ENCODE data around the gene OST4.

The OST4 gene

DNA sequence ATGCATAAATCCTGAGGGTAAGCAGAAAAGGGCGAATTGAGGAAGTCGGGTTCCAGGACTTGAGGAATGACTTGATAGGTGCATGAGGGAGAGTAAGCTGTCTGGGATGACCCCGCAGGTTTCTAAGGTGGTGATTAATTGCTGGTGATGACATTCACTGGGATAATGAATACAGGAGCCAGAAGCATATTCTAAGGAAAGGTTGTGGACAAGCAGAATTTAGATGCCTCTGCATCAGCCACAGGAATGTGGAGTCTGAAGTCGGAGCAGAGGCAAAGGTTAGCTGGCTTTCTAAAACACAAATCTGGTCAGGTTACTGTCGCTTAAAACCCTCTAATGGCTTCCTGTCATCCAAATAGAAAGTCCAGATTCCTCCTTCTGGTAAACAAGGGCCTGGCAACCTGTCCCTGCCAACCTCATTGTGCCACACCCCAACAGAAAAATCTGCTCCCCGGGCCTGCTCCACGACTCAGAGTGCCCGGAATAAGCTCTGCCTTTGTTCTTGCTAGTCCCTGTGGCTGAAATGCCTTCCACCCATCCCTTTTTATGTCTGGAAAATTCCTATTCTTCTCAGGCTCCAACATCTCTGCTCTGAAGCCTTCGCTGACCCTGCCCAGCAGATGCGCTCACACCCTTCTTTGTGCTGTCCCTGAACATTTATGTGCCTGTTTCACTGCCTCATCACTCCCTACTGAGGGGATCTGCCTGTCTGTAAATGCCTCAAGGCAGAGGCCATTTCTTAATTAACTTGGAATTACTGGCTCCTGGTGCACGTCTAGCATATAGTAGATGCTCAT is 50.0 kb downstream of the OST4 start:
- Histone ChIP-seq H3K36me3 (ENCODE audit: control insufficient read depth, insufficient read depth, low read length) (peaks cover 35% of the 10 kb centered on the region), H3K4me3 (ENCODE audit: extremely low read depth, insufficient read depth, low read length, poor library complexity, severe bottlenecking) (no peak overlapping the region), H3K4me1 (ENCODE audit: control insufficient read depth, insufficient read depth, low read length, poor library complexity, severe bottlenecking) (peaks cover 27% of the 10 kb centered on the region), H3K27ac (ENCODE audit: low read depth, low read length, severe bottlenecking) (peak overlapping the region; percentile 74), H3K9me3 (ENCODE audit: control insufficient read depth, low read length) (no peaks in the 10 kb centered on the region)
- WGBS, 2 experiments (ENCODE audit: insufficient coverage in 2 of 2) = 83 to 92% methylated on average over 10 to 11 of the region's 11 CpGs

Measured in mesodermal cell (in vitro differentiated cells).